Ishikawa (cell line): ENCODE data around the gene POP4.

Source experiments
- CEBPB ChIP-seq: IDR thresholded peaks from 2 replicates; pipeline ENCODE4 v1.6.1; 2012
- CREB1 ChIP-seq: IDR thresholded peaks from 2 replicates; pipeline ENCODE4 v1.6.1; 2012; ENCODE audit warnings: low read depth
- EGR1 ChIP-seq: IDR thresholded peaks from 2 replicates; pipeline ENCODE4 v1.6.1; 2012
- EP300 ChIP-seq: IDR thresholded peaks from 2 replicates; pipeline ENCODE4 v1.6.1; 2012; ENCODE audit warnings: borderline replicate concordance
- FOXM1 ChIP-seq: IDR thresholded peaks from 2 replicates; pipeline ENCODE4 v1.6.1; 2012; ENCODE audit warnings: low read depth, borderline replicate concordance
- NFIC ChIP-seq: IDR thresholded peaks from 2 replicates; pipeline ENCODE4 v1.6.1; 2012
- RAD21 ChIP-seq: IDR thresholded peaks from 2 replicates; pipeline ENCODE4 v1.6.1; 2012; ENCODE audit warnings: low read depth
- TAF1 ChIP-seq: IDR thresholded peaks from 2 replicates; pipeline ENCODE4 v1.6.1; 2012; ENCODE audit warnings: low read depth, mild to moderate bottlenecking
- TCF12 ChIP-seq: IDR thresholded peaks from 2 replicates; pipeline ENCODE4 v1.6.1; 2012; ENCODE audit warnings: low read depth
- TEAD4 ChIP-seq: IDR thresholded peaks from 2 replicates; pipeline ENCODE4 v1.6.1; 2012
- YY1 ChIP-seq: IDR thresholded peaks from 2 replicates; pipeline ENCODE4 v1.6.1; 2012; ENCODE audit warnings: low read depth
- ZBTB7A ChIP-seq: IDR thresholded peaks from 2 replicates; pipeline ENCODE4 v1.6.1; 2012; ENCODE audit warnings: low read depth
- TF ChIP-seq, protein P1 (sequence below): IDR thresholded peaks from 2 replicates; pipeline ENCODE4 v1.6.1; 2012
- TF ChIP-seq, protein P2 (sequence below): IDR thresholded peaks from 2 replicates; pipeline ENCODE4 v1.6.1; 2012
- TF ChIP-seq, protein P3 (sequence below): IDR thresholded peaks from 2 replicates; pipeline ENCODE4 v1.6.1; 2012; ENCODE audit warnings: low read depth, mild to moderate bottlenecking

Gene POP4

DNA sequence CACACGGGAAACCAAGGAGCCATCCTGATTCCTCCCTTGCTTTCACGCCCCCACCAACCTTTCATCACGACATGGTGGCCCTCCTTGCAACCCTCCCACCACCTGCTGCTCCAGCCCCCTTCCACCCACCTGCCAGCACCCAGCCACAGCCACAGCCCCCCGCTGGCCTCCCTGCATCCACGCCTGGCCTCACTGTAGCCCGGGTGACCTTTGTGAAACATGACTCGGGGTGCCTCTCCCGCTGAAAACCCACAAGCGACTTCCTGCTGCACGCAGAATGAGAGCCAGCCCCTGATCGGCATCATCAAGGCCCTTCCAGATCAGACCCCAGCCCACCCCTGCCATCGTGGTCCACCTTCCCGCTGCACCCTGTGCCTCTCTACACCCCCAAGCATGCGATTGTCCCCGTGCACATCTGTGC is 14.9 kb downstream of the POP4 start:
- TF ChIP-seq NFIC (no peak), EGR1 (no peak), TEAD4 (no peak), TCF12 (no peak), RAD21 (no peak), CREB1 (no peak), CEBPB (no peak), ZBTB7A (no peak), YY1 (no peak), EP300 (no peak), TAF1 (no peak), FOXM1 (no peak)
- TF ChIP-seq, protein P1, sequence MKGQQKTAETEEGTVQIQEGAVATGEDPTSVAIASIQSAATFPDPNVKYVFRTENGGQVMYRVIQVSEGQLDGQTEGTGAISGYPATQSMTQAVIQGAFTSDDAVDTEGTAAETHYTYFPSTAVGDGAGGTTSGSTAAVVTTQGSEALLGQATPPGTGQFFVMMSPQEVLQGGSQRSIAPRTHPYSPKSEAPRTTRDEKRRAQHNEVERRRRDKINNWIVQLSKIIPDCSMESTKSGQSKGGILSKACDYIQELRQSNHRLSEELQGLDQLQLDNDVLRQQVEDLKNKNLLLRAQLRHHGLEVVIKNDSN: no peak
- TF ChIP-seq, protein P2, sequence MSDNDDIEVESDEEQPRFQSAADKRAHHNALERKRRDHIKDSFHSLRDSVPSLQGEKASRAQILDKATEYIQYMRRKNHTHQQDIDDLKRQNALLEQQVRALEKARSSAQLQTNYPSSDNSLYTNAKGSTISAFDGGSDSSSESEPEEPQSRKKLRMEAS: no peak
- TF ChIP-seq, protein P3, sequence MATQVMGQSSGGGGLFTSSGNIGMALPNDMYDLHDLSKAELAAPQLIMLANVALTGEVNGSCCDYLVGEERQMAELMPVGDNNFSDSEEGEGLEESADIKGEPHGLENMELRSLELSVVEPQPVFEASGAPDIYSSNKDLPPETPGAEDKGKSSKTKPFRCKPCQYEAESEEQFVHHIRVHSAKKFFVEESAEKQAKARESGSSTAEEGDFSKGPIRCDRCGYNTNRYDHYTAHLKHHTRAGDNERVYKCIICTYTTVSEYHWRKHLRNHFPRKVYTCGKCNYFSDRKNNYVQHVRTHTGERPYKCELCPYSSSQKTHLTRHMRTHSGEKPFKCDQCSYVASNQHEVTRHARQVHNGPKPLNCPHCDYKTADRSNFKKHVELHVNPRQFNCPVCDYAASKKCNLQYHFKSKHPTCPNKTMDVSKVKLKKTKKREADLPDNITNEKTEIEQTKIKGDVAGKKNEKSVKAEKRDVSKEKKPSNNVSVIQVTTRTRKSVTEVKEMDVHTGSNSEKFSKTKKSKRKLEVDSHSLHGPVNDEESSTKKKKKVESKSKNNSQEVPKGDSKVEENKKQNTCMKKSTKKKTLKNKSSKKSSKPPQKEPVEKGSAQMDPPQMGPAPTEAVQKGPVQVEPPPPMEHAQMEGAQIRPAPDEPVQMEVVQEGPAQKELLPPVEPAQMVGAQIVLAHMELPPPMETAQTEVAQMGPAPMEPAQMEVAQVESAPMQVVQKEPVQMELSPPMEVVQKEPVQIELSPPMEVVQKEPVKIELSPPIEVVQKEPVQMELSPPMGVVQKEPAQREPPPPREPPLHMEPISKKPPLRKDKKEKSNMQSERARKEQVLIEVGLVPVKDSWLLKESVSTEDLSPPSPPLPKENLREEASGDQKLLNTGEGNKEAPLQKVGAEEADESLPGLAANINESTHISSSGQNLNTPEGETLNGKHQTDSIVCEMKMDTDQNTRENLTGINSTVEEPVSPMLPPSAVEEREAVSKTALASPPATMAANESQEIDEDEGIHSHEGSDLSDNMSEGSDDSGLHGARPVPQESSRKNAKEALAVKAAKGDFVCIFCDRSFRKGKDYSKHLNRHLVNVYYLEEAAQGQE: no peak

DNA sequence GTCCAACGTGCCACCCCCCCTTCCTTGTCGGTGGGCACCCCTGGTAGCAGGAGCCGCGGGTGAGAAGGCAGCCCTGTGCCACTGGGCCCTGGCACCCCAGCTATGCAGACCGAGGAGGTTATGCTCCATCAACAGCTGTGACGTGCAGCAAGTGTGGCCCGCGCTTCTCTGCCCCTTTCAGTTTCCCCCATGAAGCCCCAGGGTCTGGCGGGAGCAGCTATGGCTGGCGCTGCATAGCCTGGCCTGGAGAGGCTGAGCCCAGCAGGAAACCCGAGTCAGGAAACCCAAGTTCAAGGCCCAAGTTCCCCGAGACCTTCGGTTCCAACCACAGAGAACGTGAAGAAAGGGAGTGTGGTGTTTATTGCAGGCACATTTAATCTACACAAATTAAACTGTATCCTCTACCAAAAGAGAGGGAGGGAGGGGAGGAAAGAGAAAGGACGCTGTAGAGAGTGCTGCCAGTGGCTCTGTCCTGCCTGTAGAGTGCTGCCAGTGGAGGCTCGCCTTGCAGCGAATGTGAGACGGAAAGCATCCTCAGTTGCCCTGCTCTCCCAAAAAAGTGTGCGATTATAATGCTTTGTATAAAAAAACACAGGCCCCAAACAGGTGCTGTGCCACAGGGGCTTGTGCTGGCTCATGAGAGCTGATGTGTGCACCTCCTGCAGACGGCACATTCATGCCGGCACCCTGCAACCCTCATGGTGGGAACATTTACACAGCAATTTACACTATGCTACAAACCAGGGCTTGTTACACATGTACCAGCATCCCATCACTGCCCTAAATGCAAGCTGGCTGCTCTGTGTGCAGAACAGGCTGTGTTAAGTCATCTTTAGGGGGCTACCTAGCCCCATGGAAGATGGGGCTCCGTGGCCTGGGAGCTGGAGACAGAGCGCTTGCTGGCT is 16.3 kb downstream of the POP4 start:
- TF ChIP-seq, protein P3: peak; percentile 53
- TF ChIP-seq ZBTB7A: no peak

DNA sequence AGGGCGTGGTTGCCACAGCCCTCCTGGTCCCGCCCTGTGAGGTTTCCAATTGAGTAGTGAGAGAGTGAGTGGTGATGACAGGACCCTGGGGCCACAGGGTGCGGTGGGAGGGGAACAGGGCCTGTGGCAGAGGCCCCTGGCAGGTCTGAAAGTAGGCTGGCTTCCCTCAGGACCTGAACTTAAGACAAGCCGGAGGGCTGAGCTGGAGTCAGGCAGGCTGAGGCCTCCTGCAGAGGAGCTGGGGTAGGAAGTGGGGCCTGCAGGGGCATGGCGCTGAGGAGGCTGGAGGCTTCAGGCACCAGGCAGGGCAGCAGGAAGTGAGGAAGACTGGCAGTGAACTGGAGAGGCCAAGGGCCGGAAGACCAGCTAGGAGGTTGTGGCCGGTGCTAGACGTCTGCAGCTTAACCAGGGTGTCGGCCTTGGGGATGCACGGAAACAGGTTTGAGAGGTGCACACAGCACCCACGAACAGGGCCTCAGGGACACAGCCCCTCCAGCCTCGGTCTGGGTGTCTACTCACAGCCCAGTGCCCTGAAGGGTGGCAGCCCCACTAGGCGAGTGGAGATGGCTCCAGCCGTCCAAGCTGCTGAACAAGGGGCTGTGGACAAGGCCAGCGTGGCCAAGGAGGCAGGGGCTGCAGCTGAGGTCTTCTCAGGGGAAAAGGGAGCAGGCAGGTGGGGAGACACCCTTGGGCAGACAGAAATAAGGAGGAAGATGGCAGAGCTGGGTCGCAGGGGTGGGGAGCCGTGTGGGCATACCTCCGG is 17.8 kb downstream of the POP4 start:
- no peak for TF ChIP-seq YY1
- TF ChIP-seq RAD21: no peak
- TF ChIP-seq CEBPB: no peak
- no peak for TF ChIP-seq EP300
- TF ChIP-seq, protein P2: no peak
- TF ChIP-seq FOXM1: no peak
- TF ChIP-seq EGR1: no peak
- no peak for TF ChIP-seq NFIC
- TF ChIP-seq ZBTB7A: no peak

DNA sequence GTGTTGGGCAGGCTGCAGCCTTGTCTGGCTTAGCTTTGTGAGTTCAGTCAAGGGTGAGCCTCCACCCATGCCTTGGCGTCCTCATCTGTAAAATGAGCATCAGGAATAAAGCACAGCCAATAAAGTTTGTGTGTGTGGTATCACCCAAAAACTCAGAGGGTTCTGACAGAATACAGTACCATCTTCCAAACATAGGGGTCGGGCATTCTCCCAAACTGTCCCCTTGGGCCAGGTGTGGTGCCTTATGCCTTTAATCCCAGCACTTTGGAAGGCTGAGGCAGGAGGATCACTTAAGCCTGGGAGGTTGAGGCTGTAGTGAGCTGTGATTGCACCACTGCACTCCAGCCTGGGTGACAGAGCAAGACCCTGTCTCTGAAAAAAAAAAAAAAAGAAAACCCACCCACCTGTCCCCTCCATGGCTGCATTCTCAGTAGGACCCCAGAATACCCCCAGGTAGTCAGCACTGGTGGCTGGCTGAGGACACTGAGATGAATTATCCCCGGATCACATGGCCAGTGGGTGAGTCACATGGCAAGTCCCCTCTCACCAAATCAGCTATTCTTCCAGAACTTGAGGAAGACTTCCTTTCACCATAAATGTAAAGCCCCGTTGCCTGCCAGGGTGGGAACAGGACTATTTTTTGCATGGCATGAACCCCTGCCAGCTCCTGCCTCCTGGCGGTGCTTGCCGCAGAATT is 18.6 kb downstream of the POP4 start:
- no peak for TF ChIP-seq TAF1
- TF ChIP-seq, protein P1: peak; percentile 52
- TF ChIP-seq, protein P3: no peak
